T-helper 1 cell (primary cell): ENCODE data around the gene SPRTN.

Experiments
- DNase-seq, 5 donors: peaks; one replicate each; pipeline ENCODE4 v3.0.0-alpha.2; 2012 to 2020
- total RNA-seq, 4 donors: gene quantifications; one replicate each; lab custom pipeline; 2026; lab: John Stamatoyannopoulos, UW

SPRTN gene, protein sequence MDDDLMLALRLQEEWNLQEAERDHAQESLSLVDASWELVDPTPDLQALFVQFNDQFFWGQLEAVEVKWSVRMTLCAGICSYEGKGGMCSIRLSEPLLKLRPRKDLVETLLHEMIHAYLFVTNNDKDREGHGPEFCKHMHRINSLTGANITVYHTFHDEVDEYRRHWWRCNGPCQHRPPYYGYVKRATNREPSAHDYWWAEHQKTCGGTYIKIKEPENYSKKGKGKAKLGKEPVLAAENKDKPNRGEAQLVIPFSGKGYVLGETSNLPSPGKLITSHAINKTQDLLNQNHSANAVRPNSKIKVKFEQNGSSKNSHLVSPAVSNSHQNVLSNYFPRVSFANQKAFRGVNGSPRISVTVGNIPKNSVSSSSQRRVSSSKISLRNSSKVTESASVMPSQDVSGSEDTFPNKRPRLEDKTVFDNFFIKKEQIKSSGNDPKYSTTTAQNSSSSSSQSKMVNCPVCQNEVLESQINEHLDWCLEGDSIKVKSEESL
- 23.9 to 40.1 (median 28.1) reads per million in 4 donors for total RNA-seq

GRCh38 chr1:231338270-231339128 lies at the start of gene SPRTN:
TSS of gene SPRTN (plus strand) at chr1:231338293. CDS start at chr1:231338384, 91 bp downstream.
- no peak for DNase-seq

DNA sequence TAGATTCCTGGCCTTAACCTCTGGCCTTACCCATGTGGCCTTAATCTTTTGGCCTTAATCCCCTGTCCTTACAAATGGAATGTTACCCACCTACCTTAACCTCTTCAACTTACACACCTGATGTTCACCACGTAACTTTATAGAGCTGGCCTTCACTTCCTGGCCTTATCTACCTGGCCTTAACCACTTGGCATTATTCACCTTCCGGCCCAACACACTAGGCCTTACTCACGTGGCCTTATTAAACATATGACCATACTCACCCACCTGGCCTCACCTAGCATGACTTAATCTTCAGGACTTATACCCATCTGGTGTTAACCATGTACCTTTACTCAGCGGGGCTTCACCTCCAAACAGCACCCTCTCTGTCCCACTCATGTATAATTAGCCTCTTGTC lies 42.2 kb upstream of the SPRTN start:
- DNase-seq, result no peak

- DNase-seq, result no peak
Observed at GRCh38 chr1:231301990-231302389, 36.1 kb upstream of the SPRTN start.

GRCh38 chr1:231310391-231310934 lies 27.6 kb upstream of the SPRTN start:
- DNase-seq, result no peak

DNA sequence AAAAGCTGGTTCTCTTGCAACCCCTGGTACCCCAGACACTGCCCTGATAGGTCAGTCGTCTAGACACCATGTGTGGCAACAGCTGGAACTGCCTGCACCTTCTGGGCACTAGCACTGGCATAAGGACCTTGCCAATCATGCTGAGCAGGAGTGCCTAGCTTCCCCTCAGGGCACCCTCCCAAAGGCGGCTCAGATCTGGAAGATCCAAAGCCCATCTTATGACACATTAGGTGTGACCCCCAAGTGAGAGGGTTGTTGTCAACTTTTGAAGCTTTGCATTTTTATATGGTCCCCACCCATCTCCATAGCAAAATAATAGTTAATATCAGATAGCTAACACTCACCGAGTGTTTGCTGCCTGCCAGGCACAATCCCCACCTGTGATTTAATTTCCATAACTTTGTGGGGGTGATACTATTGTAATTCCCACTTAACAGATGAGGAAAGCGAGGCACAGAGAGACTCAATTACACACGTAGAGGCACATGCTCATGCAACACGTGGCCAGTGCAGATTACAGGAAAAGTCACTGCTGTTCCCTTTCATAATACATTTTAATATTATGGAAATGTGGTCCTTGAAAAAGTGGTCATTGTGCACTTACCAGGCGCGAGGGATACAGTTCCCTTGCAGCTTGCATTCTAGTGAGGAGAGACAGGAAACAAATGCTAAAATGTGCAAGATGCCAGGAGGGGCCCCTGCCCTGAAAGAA lies 26.2 kb upstream of the SPRTN start:
- no peak for DNase-seq

DNA sequence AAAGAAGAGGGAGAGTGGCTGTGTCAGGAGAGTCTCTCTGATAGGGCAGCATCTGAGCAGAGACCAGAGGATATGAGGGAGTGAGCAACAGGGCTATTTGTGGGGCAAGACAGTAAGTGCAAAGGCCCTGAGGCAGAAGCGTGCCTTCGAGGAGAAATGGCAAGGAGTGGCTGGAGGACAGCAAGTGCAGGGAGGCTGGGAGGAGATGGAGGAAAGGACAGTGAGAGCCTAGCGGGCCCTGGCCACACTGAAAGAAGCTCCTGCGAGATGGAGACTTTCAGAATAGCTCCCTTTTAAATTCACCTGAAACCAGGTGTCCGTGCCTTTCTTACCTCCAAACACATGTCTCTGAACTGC lies 25.7 kb upstream of the SPRTN start:
- DNase-seq, result no peak

GRCh38 chr1:231313661-231314060 lies 24.4 kb upstream of the SPRTN start:
- DNase-seq, result no peak

DNA sequence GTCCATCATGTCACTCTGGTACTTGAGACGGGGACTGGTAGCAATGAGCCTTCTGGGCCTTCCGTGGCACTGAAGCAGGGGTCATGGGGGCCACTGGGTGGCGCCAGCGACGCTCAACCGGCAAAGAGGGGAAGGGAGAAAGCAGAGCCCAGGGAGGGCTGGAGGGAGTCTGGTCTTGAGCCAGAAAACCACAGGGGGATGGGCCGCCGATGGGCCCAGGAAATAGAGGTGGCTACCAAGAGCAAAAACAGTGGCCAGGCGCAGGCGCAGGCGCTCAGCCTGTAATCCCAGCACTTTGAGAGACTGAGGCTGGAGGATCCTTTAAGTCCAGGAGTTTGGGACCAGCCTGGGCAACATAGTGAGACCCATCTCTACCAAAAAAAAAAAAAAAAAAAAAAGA lies 22.2 kb upstream of the SPRTN start:
- DNase-seq, result peak in 3 of 5 donors; percentile 8 to 55 (median 22)

GRCh38 chr1:231317306-231318014 lies 20.6 kb upstream of the SPRTN start:
- no peak for DNase-seq

DNA sequence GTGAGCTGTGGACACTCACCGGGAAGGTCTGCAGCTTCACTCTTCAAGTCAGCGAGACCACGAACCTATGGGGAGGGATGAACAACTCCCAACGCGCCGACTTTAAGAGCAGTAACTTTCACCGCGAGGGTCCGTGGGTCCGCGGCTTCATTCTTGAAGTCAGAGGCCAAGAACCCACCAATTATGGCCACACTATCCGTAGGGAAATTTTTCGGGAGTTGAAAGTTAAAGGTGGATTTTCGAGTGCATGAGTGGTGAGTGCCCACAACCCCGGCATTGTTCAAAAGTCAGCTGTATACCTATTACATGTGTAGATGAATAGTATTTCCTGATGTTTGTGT lies 20.1 kb upstream of the SPRTN start:
- DNase-seq, result no peak

DNA sequence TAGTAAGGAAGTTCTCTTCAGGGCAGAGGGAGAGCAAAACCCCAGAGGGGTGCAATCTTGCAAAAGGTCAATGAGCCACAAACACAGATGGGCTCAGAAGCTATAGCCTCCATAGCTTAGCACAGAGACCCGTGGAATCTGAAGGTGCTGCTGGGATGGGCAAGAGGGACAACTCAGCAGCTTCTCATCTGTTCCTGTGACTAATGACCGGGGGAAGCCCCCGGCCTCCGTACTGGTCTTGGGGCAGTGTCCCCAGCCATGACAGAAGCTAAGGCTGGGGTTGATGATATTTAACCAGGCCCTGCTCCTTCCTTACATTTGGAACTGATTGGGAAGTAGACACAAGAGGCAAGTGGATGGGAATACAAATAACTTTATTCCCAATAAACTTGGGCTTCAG lies 19.5 kb upstream of the SPRTN start:
- DNase-seq, result no peak

DNA sequence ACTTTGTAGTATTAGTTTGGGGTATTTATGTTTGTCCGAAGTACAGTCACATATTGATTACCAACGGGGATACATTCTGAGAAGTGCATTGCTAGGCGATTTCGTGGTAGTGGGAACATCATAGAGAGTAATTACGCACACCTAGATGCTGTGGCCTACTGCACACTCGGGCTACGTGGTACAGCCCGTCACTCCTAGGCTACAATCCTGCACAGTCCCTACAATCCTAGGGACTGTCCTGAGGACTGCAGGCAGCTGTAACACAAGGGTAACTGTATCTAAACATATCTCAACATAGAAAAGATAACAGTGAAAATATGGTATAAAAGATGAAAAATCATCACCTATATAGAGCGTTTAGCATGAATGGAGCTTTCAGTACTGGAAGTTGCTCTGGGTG lies 19.0 kb upstream of the SPRTN start:
- no peak for DNase-seq

DNA sequence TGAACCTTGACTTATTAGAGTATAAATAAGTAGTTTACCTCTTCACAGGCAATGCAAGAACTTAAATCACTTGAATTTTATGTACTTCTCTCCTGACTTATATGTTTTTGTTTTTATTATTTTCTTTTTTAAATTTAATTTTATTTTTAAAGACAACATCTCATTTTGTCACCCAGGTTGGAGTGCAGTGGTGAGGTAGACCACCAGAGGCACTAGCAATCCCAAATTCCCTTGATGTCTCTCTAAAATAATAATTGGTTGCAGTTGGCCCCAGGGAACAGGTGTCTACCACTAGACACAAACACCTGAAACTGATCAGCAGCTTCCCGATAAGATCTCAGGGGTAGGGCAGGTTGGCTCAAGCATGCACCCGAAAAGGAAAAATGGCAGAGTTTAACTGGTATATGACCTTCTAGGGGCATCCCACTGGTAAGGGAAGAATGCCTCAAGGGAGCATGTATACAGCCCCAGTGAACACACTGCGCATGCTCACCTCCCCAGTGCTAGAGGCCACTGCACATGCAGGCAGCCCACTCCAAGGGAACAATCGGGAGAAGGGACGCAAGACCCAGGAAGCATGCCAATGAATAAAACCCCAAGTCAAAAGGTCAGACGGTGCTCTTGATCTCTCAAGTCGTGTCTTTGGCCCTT lies 15.1 kb upstream of the SPRTN start:
- DNase-seq, result no peak

DNA sequence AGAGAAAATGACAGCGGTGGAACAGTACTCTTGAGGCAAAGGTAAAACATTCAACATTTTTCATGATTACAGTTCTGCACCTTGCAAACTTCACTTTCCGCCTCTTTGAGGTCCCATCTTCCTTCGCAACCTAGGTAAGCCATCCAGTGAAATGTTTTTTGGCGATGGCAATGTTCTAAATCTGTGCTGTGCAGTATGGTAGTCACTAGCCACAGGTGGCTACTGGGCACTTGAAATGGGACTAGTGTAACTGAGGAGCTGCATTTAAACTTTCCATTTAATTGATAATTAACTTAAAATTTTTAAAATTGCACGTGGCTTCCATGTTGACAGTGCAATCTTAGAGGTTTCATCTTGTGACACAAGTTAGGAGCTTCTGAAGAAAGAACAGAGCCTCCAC lies 13.4 kb upstream of the SPRTN start:
- no peak for DNase-seq

GRCh38 chr1:231326248-231326647 lies 11.8 kb upstream of the SPRTN start:
- no peak for DNase-seq

DNA sequence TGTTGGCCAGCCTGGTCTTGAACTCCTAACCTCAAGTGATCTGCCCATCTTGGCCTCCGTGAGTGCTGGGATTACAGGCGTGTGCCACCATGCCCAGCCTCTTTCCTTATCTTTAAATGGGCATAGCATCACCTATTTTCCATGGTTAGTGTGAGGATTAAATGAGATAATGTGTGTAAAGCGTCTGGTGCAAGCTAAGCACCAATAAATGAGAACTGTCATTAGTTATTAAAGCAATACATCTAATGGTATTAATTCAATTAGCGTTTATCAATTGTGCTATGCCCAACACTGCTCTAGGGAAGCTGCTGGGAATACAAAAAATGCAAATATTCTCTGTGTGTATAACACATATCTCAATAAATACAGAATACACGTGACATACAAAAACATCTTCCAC lies 10.5 kb upstream of the SPRTN start:
- DNase-seq, result no peak

DNA sequence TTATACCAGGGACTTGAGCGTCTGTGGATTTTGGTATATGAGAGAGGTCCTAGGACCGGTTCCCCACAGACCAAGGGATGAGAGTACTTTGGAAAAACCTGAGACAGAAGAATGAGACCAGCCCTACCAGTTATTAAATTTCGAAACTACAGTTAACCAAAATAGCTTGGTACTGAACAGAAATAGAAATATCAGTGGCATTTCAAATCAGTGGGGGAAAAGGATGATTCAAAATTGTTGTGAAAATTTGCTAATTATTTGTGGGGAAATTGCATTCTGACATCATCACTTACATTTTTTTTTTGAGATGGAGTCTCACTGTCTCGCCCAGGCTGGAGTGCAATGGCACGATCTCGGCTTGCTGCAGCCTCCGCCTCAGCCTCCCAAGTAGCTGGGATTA lies 8.6 kb upstream of the SPRTN start:
- no peak for DNase-seq

- no peak for DNase-seq
Observed at GRCh38 chr1:231332761-231333160, 5.3 kb upstream of the SPRTN start.

DNA sequence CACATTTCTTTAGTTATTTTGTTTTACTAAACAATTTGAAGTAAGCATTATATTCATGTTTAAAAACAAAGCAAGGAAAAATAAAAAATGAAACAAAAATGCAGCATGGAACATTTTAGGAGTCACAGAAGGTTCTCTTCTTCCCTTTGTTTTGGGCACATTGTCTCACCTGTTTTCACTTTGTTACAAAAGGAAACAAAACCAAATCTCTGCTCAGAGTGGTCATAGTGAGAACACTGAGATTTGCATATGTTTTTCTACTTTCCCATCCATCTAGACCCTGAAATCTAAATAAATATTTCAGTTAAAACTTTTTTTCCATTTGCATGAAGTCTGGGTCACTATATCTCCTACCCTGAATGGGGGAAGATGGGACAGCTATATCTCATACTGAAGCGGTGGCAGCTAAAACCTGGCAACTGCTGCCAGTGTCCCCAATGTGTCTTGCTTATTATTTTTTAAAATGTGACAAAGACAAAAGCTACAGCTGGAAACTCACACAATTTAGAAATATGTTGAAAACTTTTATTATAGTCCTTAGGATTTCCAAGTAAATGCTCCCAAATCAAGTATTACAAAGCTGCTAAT lies 3.9 kb upstream of the SPRTN start:
- DNase-seq, result no peak

- DNase-seq, result no peak
Observed at GRCh38 chr1:231334952-231335351, 3.1 kb upstream of the SPRTN start.
